ENCODE results near the gene MAP4K2.

The MAP4K2 gene

DNA sequence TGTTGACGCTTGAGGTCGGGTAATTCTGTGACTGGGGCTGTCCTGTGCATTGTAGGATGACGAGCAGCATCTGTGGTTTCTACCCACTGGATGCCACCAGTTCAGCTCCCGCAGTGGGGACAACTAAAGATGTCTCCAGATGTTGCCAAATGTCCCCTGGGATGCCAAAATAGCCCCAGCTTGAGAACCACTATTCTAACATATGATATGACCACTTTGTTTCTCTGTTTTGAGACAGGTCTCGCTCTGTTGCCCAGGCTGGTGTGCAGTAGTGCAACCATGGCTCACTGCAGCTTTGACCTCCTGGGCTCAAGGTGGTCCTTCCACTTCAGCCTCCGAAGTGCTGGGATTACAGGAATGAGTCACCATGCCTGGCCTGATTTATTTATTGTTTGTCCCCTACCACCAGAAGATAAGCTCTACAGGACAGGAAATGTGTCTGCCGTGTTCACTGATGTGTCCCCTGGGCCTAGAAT is 11.7 kb upstream of the MAP4K2 start:
- DNase-seq, result no peak

DNA sequence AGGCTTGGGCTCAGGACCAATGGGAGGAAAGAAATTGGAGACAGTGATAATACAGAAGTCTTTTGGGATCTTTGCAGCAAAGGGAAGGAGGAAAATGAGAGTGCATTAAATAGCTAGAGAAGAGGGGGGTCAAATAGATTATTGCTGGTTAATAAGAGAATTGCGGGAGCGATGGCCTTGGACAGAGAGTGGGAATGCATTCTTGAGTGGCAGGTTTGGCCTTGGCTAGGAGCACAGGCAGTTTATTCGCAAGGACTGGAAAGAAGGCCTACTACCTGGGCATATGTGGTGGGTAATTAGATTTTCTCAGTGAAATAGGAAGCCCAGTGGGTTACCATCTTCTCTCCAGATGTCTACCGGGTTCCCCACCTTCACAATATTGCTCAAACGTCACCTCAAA is 10.8 kb upstream of the MAP4K2 start:
- no peak for DNase-seq

DNA sequence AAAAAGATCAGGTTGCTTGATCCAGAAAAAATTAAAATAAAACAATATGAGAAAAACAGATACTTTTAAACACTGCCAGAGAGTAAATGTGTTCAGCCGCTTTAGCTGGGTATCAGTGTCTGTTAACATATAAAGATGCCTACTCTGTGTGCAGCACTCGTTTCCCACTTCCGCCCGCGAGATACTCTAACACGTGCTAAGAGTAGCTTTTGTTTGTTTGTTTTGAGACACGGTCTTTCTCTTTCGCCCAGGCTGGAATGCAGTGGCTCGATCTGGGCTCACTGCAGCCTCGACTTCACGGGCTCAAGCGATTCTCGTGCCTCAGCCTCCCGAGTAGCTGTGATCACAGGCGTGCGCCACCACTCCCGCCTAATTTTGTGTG is 7.9 kb upstream of the MAP4K2 start:
- DNase-seq, result peak in 2 of 56 donors; percentile 51 to 52

- peak; percentile 66 to 98 (median 93) for DNase-seq
These were observed 7.4 kb upstream of the MAP4K2 start, which contains the start of gene MEN1 for GRCh38 chr11:64810271-64810890. TSS of gene MEN1 (minus strand) at chr11:64810551. CDS start at chr11:64810109, 442 bp downstream.

GRCh38 chr11:64809781-64810241 is 6.8 kb upstream of the MAP4K2 start:
- DNase-seq, result peak in 5 of 56 donors; percentile 9 to 28 (median 21)

GRCh38 chr11:64805481-64805880 is 2.5 kb upstream of the MAP4K2 start:
- DNase-seq, result no peak

GRCh38 chr11:64804346-64805210 is 1.6 kb upstream of the MAP4K2 start:
- DNase-seq, result no peak

GRCh38 chr11:64803846-64804345 is 882 bp upstream of the MAP4K2 start:
- no peak for DNase-seq

- DNase-seq, result peak in 3 of 56 donors; percentile 59 to 74 (median 65)
These were observed 450 bp downstream of the MAP4K2 start for GRCh38 chr11:64802370-64803157.

- no peak for DNase-seq
These were observed 1.2 kb downstream of the MAP4K2 start for GRCh38 chr11:64801561-64802369.

- no peak for DNase-seq
These were observed 1.9 kb downstream of the MAP4K2 start for GRCh38 chr11:64801158-64801464.

DNA sequence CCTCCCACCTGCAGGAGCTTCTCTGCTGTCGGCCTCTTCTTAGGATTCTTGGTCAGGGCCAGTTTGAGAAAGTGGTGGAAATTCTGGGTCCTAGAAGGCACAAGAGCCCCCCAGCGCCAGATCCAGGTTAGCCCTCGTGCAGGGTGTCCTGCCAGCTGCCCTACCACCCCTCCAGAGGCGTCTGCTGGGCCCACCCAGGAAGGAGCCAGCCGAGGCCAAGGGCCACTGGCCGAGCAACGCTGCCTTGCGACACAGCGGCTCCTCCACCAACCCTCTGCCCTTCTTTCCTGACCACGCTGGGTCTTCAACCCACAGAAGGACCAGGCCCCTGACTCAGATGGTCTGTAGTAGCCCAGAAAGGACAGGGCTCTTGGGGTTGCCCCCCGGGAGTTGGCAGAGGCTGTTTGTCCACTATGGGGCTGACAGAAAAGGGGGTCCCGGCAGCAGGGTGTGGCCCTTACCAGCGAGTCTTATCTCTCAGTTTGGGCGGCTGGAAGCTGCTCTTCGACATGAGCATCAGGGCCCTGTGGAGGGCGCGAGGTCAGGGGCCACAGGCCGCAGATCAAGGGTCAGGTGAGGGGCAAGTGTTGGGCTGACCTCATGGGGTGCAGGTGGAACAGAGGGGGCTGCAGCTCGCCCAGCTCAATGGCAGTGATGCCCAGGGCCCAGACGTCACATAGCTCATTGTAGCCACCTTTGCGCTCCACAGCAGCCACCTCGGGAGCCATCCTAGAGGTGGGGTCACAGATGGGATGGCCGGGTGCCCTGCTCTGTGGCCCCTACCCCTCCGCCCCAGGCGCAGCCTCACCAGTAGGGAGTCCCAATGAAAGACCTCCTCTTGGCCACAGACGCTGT is 2.5 kb downstream of the MAP4K2 start:
- DNase-seq, result no peak

DNA sequence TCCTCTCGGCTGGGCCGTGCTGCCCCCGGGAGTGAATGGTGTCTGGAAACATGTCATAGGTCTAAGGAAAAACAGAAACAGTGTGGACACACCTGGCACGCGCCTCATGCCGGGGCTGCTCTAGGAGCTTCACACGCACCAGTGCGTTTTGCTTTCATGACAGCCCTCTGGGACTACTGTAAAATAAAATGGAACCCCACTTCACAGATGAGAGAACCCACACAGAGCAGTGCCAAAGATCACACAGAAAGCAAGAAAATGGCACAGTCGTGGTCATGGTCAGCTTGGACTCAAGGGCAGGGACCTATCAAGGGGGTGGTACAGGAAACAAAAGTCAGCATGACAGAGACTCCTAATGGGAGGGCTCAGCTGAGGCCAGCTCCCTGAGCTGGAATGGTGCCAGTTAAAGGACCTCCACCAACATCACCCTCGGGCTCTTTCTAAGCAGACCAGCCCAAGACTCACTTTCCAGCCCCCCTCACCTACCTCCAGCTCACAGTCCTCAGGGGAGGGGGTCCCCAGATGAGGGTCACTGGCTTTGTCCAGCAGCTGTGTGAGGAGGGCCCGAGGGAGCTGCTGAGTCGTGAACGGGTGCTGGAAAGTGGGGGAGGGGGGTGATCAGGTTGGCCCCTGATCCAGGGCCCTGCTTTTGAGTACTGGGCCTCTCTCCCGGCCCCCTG is 3.3 kb downstream of the MAP4K2 start:
- DNase-seq, result no peak

DNA sequence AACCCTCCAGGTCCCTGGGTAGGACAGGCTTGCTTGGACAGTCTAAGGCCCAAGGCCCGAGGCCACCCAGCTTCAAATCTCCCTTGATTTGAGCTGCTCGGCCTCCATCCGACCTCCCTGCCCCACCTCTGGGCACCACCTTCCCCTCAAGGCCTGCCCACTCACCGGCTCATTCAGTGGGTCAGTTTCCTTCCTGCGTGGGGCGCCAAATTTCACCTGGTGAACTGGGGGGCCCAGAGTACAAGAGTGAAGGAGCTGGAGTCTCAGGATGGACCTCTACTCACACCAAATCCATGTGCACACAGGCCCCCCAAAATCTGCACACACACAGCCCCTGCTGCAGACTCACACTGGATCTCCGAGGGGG is 3.8 kb downstream of the MAP4K2 start:
- DNase-seq, result no peak

GRCh38 chr11:64796757-64797541 is 6.1 kb downstream of the MAP4K2 start:
- no peak for DNase-seq

- no peak for DNase-seq
These were observed 6.8 kb downstream of the MAP4K2 start for GRCh38 chr11:64796047-64796756.

DNA sequence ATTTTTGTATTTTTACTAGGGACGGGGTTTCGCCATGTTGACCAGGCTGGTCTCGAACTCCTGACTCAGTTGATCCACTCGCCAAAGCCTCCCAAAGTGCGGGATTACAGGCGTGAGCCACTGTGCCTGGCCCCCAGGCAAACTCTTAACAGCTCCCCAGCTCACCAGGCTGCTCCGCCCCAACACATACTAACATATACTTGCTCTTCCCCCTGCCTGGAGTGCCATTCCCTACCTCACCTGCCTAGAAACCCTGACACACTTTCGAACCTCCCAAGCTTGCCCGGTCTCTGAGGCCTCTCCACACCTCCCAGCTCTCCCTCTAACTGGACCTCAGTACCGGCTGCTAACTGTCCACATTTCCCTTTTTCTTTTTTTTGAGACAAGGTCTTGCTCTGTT is 8.5 kb downstream of the MAP4K2 start:
- DNase-seq, result no peak

Data from nucleus accumbens (tissue), 56 donors.